Ectodermal cell (in vitro differentiated cells): ENCODE data around the gene MAP2K2. TPM values are rescaled to one million over a fixed set of nuclear protein-coding genes. Genes with fewer than 3 reads are reported as not detected.
A peak's percentile ranks its signal among the peaks of the same experiment; 100 is the strongest.
"Not testable (repeated sequence)": the region's sequence is repeated elsewhere in the genome, so short reads cannot be mapped to it uniquely, and the experiment has no call there.

Source experiments
- H3K27ac ChIP-seq: 2 replicates; pipeline ENCODE4 v1.7.0; 2013; ENCODE audit warnings: mild to moderate bottlenecking, low read depth, low read length; ENCODE audit not compliant: insufficient read depth, poor library complexity, severe bottlenecking
- H3K27me3 ChIP-seq: 2 replicates; pipeline ENCODE4 v1.7.0; 2013; ENCODE audit warnings: mild to moderate bottlenecking, low read length; ENCODE audit not compliant: insufficient read depth, control insufficient read depth, poor library complexity, severe bottlenecking
- H3K36me3 ChIP-seq: one replicate; pipeline ENCODE4 v1.7.0; 2013; ENCODE audit warnings: low read length; ENCODE audit not compliant: control insufficient read depth, insufficient read depth
- H3K4me1 ChIP-seq: one replicate; pipeline ENCODE4 v1.7.0; 2013; ENCODE audit warnings: low read length; ENCODE audit not compliant: control insufficient read depth, insufficient read depth
- H3K4me3 ChIP-seq: 2 replicates; pipeline ENCODE4 v1.7.0; 2013; ENCODE audit warnings: low read depth, low read length, control low read depth; ENCODE audit not compliant: insufficient read depth
- H3K9me3 ChIP-seq: 2 replicates; pipeline ENCODE4 v1.7.0; 2013; ENCODE audit warnings: mild to moderate bottlenecking, low read length, moderate library complexity; ENCODE audit not compliant: control insufficient read depth
- WGBS, 2 experiments: methylation state at CpG; one replicate each; pipeline ENCODE4 v1.1.7; 2013; ENCODE audit warnings: missing lambda C conversion rate in 2 of 2; 5-methylcytosine and 5-hydroxymethylcytosine counted together
- polyA plus RNA-seq, 4 experiments: library from polyadenylated mRNA; stranded (reverse); fragments of 50-300 nt; gene quantifications; one replicate each; pipeline ENCODE4 v1.2.3, GENCODE V29; 2013

MAP2K2 gene
- 202 TPM for polyA plus RNA-seq (2013, experiment 1 of 4)
- polyA plus RNA-seq (2013, experiment 2 of 4) = 207 TPM
- polyA plus RNA-seq (2013, experiment 3 of 4) = 161 TPM
- polyA plus RNA-seq (2013, experiment 4 of 4) = 157 TPM

GRCh38 chr19:4123615-4124568 is at the start of gene MAP2K2:
Gene MAP2K2, minus strand, starts transcription at chr19:4124122. Its CDS starts 247 bp downstream, at chr19:4123875.
- H3K4me1 ChIP-seq = no peaks in the 10 kb centered on the region

GRCh38 chr19:4172861-4173473 is 49.0 kb upstream of the MAP2K2 start:
- H3K27ac ChIP-seq = no peak overlapping the region
- H3K4me1 ChIP-seq = no peaks in the 10 kb centered on the region
- no peaks in the 10 kb centered on the region for H3K36me3 ChIP-seq
- peaks cover 21% of the 10 kb centered on the region for H3K27me3 ChIP-seq
- H3K4me3 ChIP-seq = no peak overlapping the region
- no peaks in the 10 kb centered on the region for H3K9me3 ChIP-seq
- WGBS, 2 experiments = 13% methylated on average over 45 of the region's 45 CpGs

More at GRCh38 chr19:4123615-4124568, at the start of gene MAP2K2:
- H3K4me3 ChIP-seq = peak within 1 kb of the TSS; percentile 75
- H3K27ac ChIP-seq = peak within 1 kb of the TSS; percentile 23
- no peaks in the 10 kb centered on the region for H3K36me3 ChIP-seq
- WGBS, 2 experiments = 1% methylated on average over 102 of the region's 102 CpGs
- no peaks in the 10 kb centered on the region for H3K9me3 ChIP-seq
- H3K27me3 ChIP-seq = no peaks in the 10 kb centered on the region

- peaks cover 21% of the 10 kb centered on the region for H3K27me3 ChIP-seq
- H3K36me3 ChIP-seq = no peaks in the 10 kb centered on the region
- H3K27ac ChIP-seq = no peak overlapping the region
- WGBS, 2 experiments = 64 to 67% methylated on average over 22 of the region's 22 CpGs
- no peaks in the 10 kb centered on the region for H3K9me3 ChIP-seq
- H3K4me1 ChIP-seq = no peaks in the 10 kb centered on the region
- H3K4me3 ChIP-seq = no peak overlapping the region
Observed at GRCh38 chr19:4171676-4172075, 47.8 kb upstream of the MAP2K2 start.

- H3K4me1 ChIP-seq = no peaks in the 10 kb centered on the region
- H3K4me3 ChIP-seq = no peak overlapping the region
- 68 to 70% methylated on average over 11 of the region's 11 CpGs for WGBS, 2 experiments
- H3K9me3 ChIP-seq = no peaks in the 10 kb centered on the region
- no peak overlapping the region for H3K27ac ChIP-seq
- no peaks in the 10 kb centered on the region for H3K27me3 ChIP-seq
- no peaks in the 10 kb centered on the region for H3K36me3 ChIP-seq
Observed at GRCh38 chr19:4164262-4164661, 40.3 kb upstream of the MAP2K2 start.

DNA sequence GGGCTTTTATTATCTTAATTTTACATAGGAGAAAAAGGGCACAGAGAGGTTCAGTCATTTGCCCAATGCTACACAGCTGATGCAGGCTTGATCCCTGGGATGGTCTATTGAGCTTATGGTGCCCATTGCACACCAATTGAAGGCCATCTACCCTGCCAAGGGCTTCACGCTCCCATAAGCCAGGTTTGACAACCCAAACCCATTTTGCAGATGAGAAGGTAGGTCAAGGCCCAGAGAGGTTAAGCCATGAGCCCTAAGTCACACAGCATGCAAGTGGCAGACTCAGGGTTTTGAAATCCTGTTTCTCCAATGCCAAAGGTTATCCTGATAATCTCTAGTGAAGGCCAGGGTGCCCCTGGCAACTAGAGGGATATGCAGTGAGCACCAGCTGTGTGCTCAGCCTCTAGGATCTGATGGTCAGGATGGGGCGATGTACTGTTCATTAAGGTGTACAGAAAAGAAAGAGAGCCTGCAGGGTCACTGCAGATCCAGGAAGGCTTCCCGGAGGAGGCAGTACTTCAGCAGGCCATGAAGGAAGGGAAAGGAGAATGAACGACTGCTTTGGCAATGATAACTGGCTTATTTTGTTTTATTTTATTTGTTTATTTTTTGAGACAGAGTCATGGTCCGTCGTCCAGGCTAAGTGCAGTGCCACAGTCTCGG is 37.6 kb upstream of the MAP2K2 start:
- Histone ChIP-seq H3K36me3 (no peaks in the 10 kb centered on the region), H3K4me3 (no peak overlapping the region), H3K27ac (no peak overlapping the region), H3K4me1 (no peaks in the 10 kb centered on the region), H3K27me3 (no peaks in the 10 kb centered on the region), H3K9me3 (no peaks in the 10 kb centered on the region)
- WGBS, 2 experiments = 83 to 84% methylated on average over 7 of the region's 7 CpGs

DNA sequence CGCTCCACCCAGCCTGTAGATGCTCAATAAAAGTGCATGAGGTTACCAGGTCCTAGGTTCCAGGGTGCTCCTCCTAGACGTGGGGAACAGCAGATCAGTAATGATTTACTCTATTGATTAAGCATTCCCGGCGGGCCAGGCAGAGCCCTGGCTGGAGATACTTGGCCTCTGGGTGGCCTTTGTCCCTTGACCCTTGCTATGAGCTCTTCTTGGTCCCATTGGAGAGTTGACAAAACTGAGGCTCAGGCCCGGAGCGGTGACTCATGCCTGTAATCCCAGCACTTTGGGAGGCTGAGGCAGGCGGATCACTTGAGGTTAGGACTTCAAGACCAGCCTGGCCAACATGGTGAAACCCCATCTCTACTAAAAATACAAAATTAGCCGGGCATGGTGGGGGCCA is 34.0 kb upstream of the MAP2K2 start:
- not testable (repeated sequence) for H3K27ac ChIP-seq, H3K9me3 ChIP-seq, H3K27me3 ChIP-seq, H3K4me3 ChIP-seq, H3K36me3 ChIP-seq, H3K4me1 ChIP-seq
- WGBS, 2 experiments = 82 to 88% methylated on average over 8 of the region's 8 CpGs

- Histone ChIP-seq H3K4me1 (no peaks in the 10 kb centered on the region), H3K27ac (no peak overlapping the region), H3K4me3 (no peak overlapping the region), H3K27me3 (no peaks in the 10 kb centered on the region), H3K9me3 (no peaks in the 10 kb centered on the region), H3K36me3 (no peaks in the 10 kb centered on the region)
- WGBS, 2 experiments = 88 to 89% methylated on average over 6 of the region's 6 CpGs
Observed at GRCh38 chr19:4157164-4157563, 33.2 kb upstream of the MAP2K2 start.

DNA sequence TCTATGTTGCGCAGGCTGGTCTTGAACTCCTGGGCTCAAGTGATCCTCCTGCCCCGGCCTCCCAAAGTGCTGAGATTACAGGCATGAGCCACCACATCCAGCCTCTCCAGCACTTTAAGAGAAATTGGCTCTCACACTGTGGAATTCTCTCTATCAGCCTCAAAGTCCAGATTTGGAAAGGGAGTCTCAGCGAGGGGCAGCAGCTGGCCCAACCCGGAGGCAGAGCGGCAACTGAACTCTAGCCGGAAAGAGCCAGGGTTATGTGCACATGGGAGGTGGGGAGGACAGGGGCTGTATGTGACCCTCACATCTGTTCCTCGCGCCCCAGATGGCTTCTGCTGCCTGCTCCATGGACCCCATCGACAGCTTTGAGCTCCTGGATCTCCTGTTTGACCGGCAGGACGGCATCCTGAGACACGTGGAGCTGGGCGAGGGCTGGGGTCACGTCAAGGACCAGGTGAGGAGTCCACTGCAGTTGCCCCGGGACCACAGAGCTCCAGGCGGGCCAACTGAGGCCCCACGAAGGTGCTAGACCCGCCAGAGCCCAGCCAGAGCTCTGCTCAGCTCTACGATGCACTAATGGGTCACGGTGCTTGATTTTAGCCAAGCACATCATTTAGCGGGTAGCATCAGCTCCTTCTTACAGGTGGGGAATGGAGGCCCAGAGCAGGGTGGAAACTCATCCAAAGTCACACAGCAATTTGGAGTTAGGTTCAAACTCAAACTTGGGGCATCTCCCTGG is 30.8 kb upstream of the MAP2K2 start:
- no peak overlapping the region for H3K4me3 ChIP-seq
- no peaks in the 10 kb centered on the region for H3K9me3 ChIP-seq
- H3K27me3 ChIP-seq = no peaks in the 10 kb centered on the region
- WGBS, 2 experiments = 87 to 88% methylated on average over 21 of the region's 21 CpGs
- no peak overlapping the region for H3K27ac ChIP-seq
- H3K4me1 ChIP-seq = no peaks in the 10 kb centered on the region
- no peaks in the 10 kb centered on the region for H3K36me3 ChIP-seq

DNA sequence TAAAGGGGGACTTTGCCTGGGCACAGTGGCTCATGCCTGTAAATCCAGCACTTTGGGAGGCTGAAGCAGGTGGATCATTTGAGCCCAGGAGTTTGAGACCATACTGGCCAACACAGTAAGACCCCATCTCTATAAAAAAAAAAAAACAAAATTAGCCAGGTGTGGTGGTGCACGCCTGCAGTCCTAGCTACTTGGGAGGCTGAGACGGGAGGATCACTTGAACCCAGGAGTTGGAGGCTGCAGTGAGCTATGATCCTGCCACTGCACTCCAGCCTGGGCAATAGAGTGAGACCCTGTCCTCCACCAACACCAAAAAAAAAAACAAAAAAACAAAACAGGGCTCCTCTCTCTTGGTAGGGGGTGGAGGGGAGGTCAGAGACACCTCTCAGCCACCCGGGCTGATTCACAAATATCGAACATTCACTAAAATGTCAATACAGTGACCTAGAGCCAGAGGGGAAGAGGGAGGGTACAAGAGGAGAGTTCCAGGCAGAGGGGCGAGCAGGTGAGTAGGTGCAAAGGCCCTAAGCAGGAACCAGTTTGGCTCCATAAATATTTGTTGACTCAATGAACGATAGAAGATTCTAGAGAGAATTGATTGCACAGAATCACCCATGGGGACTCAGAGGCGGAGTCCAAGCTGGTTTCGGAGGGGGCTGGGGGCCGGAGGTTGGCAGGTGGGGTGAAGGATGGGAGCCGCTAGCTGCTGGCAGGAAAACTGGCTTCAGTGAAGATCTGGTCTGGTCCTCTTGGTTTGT is 28.5 kb upstream of the MAP2K2 start:
- 90% methylated on average over 10 of the region's 10 CpGs for WGBS, 2 experiments
- H3K27ac ChIP-seq = no peak overlapping the region
- H3K27me3 ChIP-seq = no peaks in the 10 kb centered on the region
- H3K36me3 ChIP-seq = no peaks in the 10 kb centered on the region
- H3K4me1 ChIP-seq = no peaks in the 10 kb centered on the region
- H3K4me3 ChIP-seq = no peak overlapping the region
- no peaks in the 10 kb centered on the region for H3K9me3 ChIP-seq
